ENCODE measurements around the gene UBAP1.
"Not testable (repeated sequence)": the region's sequence is repeated elsewhere in the genome, so short reads cannot be mapped to it uniquely, and the experiment has no call there.

The UBAP1 gene

GRCh38 chr9:34179213-34180136 lies 632 bp downstream of the UBAP1 start:
- DNase-seq (ENCODE audit: low read depth), result no peak

DNA sequence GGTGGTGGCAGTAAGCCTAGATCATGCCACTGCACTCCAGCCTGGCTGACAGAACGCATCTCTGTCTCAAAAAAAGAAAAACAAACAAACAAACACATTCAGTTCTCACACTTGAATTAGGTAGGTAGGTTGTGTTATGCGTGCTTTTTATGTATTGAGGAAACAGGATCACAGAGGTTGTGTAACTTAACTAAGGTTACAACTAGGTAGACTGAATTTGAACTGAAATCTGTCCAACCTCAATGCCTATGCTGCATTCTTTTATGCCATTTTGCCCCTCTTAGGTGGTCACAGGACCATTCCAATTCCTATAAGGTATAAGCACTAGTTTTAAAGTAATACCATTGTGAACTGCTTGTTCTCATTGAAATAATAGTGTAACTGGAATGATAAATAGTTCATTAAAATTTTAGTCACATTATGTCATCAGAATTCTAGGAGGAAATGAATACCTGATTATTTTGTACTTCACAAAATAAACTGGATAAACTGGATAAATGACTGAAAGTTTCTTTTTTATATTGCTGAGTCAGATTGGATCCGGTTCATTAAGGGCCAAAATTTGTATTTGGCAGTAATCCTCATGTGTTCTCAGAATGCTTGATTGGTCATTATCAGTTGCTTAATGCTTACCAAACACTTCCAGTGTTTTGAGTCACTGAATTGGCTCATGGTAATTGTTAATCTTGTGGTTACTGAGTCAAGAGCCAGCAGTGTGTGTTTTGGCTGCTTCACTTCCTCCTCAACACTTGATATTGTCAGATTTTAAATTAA lies 7.1 kb downstream of the UBAP1 start:
- no peak for DNase-seq (ENCODE audit: low read depth)

DNA sequence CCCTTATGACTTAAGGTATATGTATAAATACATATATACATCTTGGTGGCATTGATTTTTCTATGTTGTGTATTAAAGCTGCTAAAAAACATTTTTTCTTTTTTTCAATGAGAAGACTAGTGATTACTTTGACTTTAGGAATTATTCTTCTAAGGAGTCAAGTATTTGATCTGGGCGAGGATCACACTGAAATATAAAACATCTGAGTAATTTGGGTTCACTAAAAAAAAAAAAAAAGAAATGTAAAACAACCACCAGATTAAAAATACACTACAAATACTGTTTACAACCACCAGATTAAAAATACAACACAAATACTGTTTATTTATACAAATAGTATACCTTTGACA lies 9.0 kb downstream of the UBAP1 start:
- no peak for DNase-seq (ENCODE audit: low read depth)

DNA sequence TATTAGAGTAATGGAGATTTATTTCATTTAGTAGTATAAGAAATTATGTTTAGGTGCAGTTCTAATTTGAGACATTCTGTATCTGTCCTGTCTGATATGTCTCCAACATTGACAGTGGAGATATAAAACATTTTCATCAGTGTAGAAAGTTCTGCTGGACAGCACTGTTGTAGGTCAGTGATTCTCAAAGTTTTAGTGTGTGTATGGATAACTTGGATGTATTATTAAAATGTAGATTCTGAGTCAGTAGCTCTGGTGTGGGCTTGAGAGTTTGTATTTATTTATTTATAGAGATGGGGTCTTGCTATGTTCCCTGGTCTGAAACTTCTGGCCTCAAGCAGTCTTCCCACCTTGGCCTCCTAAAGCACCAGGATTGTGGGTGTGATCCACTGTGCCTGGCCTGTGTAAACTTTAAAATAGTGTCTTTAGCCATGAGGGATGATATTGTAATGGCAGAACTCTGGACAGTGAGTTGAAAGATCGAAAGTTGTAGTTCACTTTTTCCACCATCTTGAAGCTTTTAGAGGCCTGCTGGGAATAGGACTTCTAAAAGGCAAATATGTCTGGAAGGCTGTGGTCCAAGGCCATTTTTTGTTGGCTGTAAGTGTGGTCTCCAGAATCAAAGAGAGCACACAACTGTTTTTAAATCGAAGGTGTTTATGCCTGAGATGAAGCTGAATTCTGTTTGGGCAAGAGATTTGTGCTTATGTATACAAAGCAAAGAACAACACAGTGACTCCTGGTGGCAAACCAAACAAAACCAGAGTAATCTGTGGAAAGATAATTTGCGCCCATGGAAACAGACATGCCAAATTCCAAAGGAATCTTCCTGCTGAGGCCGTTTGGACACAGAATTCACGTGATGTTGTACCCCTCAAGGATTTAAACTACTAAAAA lies 12.4 kb downstream of the UBAP1 start:
- DNase-seq (ENCODE audit: low read depth), result no peak

- DNase-seq (ENCODE audit: low read depth), result no peak
These were observed 16.3 kb downstream of the UBAP1 start for GRCh38 chr9:34195143-34195542.

DNA sequence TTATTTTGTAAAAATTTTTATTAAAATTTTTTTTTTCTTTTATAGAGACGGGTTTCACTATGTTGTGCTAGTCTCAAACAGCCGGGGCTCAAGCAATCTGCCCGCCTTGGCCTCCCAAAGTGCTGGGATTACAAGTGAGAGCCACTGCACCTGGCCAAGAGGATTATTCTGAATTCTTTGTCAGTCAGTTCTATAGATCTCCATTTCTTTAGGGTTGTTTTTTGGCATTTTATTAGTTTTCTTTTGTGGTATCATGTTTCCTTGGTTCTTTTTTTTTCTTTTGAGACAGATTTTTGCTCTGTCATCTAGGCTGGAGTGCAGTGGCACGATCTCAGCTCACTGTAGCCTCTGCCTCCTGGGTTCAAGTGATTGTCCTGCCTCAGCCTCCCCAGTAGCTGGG lies 18.4 kb downstream of the UBAP1 start:
- DNase-seq (ENCODE audit: low read depth), result not testable (repeated sequence)

DNA sequence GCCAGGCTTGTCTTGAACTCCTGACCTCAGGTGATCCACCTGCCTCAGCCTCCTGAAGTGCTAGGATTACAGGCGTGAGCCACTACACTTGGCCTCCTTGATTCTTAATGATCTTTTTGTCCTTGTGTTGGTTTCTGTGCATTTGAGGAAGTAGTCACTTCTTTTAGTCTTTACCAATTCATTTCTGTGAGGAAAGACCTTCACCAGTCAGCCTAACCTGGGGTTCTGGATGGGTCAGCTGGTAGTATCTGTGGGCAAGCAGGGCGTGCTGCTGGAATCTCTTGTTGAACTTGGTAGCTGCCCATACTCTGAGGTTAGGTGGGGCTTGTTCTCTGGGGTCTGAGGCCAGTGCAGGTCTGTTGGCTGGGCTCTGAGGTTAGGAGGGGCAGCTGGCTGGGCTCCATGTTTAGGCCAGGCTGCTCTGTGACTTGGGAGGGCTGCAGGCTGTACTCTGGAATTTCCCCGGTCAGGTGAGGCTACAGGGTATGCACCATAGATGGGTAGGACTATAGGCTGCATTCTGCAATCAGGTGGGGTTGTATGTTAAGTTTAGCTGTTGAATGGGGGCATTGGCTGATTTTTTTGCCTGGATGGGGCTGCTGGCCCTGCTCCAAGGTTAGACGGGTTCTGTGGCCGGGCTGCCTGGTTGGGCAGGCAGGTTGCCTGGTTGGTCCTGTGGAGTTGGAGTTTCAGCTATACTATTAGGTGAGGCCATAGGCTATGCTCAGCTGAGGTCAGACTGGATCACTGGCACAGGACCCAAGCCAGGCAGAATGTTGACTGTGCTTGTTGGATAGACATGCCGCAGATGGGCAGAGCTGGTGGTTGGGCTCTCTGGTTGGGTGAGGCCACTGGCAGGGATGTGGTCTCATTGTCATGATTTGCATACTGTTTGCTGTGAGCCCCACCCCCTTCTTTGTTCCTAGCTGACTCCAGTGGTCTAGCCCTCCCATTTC lies 19.2 kb downstream of the UBAP1 start:
- DNase-seq (ENCODE audit: low read depth), result no peak

DNA sequence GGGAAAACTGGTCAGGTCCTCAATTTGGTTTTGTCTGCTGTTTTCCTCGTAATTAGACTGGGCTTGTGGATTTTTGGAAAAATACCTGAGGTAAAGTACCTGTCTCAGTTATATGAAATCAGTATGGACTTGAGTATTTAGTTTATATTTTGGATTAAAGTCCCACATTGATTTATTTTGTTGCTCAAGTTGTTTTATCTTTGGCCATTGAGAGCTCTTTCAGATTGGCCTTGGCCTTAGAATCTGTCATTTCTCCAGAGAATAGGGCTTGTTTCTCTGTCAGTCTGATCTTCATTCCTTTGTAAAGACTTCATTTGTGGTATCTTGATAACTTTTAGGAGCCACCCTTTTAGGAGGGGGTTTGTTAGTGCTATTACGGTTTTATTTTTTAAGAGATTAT lies 21.2 kb downstream of the UBAP1 start:
- DNase-seq (ENCODE audit: low read depth), result no peak

DNA sequence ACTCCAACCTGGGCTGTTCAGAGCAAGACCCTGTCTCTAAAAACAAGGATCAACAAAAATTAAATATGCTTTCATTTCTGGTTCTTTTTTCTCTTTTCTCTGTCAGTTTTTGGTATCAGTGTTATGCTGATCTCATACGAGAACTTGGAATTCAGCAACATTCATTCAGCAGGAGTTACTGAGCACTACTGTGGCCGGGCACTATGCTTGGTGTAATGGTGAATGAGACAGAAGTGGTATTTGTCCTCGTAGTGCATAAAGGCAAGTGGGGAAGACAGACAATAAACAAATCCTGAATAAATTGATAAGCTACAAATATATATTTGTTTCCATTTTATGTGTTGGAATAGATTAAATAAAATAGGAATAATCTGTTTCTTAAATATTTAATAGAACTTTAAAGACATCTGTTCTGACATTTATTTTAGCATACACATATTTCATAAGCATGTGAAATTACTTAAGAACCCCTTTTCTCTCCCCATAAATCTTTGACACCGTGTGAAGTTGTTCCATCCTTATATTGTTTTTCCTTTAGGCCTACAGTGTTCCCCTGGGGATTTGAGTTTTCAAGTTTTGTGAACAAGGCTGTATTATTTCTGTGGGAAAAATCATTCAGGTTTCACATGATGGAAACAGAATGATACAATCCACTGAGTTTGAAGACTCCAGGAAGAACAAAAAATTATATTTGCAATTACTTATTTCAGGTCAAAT lies 24.6 kb downstream of the UBAP1 start:
- DNase-seq (ENCODE audit: low read depth), result no peak

- no peak for DNase-seq (ENCODE audit: low read depth)
These were observed 25.3 kb downstream of the UBAP1 start for GRCh38 chr9:34203992-34204635.

- no peak for DNase-seq (ENCODE audit: low read depth)
These were observed 26.3 kb downstream of the UBAP1 start for GRCh38 chr9:34205102-34205501.

- no peak for DNase-seq (ENCODE audit: low read depth)
These were observed 27.7 kb downstream of the UBAP1 start for GRCh38 chr9:34206561-34206960.

- DNase-seq (ENCODE audit: low read depth), result no peak
These were observed 32.6 kb downstream of the UBAP1 start for GRCh38 chr9:34211395-34211794.

DNA sequence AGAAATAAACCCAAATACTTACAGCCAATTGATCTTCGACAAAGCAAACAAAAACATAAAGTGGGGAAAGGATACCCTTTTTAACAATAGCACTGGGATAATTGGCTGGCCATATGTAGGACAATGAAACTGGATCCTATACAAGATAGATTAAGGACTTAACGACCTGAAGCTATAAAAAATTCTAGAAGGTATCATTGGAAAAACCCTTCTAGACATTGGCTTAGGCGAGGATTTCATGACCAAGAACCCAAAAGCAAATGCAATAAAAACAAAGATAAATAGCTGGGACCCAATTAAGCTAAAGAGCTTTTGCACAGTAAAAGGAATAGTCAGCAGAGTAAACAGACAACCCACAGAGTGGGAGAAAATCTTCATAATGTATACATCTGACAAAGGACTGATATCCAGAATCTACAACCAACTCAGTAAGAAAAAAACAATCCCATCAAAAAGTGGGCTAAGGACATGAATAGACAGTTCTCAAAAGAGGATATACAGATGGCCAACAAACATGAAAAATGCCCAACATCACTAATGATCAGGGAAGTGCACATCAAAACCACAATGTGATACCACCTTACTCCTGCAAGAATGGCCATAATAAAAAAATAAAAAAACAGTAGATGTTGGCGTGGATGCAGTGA lies 35.6 kb downstream of the UBAP1 start:
- DNase-seq (ENCODE audit: low read depth), result not testable (repeated sequence)

DNA sequence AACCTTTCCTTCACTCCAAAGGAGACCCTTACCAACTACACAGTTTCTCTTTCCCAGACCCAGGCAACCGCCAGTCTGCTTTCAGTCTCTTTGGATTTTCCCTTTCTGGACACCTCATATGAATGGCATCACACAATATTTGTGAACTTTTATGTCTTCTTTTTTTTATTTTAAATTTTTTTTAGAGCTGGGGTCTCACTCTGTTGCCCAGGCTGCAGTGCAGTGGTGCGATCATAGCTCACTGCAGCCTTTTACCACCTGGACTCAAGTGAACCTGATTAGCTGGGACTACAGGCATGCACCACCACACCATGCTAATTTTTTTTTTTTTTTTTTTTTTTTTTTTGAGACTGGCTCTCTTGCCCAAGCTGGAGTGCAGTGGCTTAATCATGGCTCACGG lies 37.5 kb downstream of the UBAP1 start:
- no peak for DNase-seq (ENCODE audit: low read depth)

- DNase-seq (ENCODE audit: low read depth), result not testable (repeated sequence)
These were observed 38.2 kb downstream of the UBAP1 start for GRCh38 chr9:34217015-34217414.

GRCh38 chr9:34218446-34218845 lies 39.6 kb downstream of the UBAP1 start:
- no peak for DNase-seq (ENCODE audit: low read depth)

- no peak for DNase-seq (ENCODE audit: low read depth)
These were observed 40.6 kb downstream of the UBAP1 start for GRCh38 chr9:34219421-34219820.

- no peak for DNase-seq (ENCODE audit: low read depth)
These were observed 41.4 kb downstream of the UBAP1 start for GRCh38 chr9:34220218-34220617.
